Endodermal cell (in vitro differentiated cells): ENCODE data around the gene SNX13. TPM values are rescaled to one million over a fixed set of nuclear protein-coding genes. Genes with fewer than 3 reads are reported as not detected.

Source experiments
- DNase-seq: peaks from one replicate; pipeline ENCODE4 v3.0.0-alpha.2; 2017
- H3K27ac ChIP-seq: 2 replicates; pipeline ENCODE4 v1.5.1; 2013; ENCODE audit warnings: mild to moderate bottlenecking, low read depth, low read length, moderate library complexity
- H3K27me3 ChIP-seq: 2 replicates; pipeline ENCODE4 v1.6.1; 2013; ENCODE audit warnings: mild to moderate bottlenecking, low read length, moderate library complexity; ENCODE audit not compliant: insufficient read depth, control insufficient read depth, poor library complexity, severe bottlenecking
- H3K36me3 ChIP-seq: 2 replicates; pipeline ENCODE4 v1.7.0; 2013; ENCODE audit warnings: mild to moderate bottlenecking, low read length, moderate library complexity; ENCODE audit not compliant: control insufficient read depth, insufficient read depth
- H3K4me1 ChIP-seq: one replicate; pipeline ENCODE4 v1.7.0; 2013; ENCODE audit warnings: low read length; ENCODE audit not compliant: control insufficient read depth, insufficient read depth
- H3K4me3 ChIP-seq: 2 replicates; pipeline ENCODE4 v1.5.1; 2013; ENCODE audit warnings: mild to moderate bottlenecking, low read length, moderate library complexity
- H3K9ac ChIP-seq: 2 replicates; pipeline ENCODE4 v1.6.1; 2013; ENCODE audit warnings: mild to moderate bottlenecking, low read length, moderate library complexity; ENCODE audit not compliant: poor library complexity, severe bottlenecking; ENCODE audit errors: extremely low read depth
- H3K9me3 ChIP-seq: 2 replicates; pipeline ENCODE4 v1.6.1; 2013; ENCODE audit warnings: mild to moderate bottlenecking, low read length, moderate library complexity; ENCODE audit not compliant: control insufficient read depth
- H3K27ac Mint-ChIP-seq: 2 replicates; pipeline ENCODE4 v1.8.0; 2020; ENCODE audit warnings: mixed read lengths
- H3K27me3 Mint-ChIP-seq: 2 replicates; pipeline ENCODE4 v1.8.0; 2021; ENCODE audit warnings: mild to moderate bottlenecking, mixed read lengths; ENCODE audit not compliant: insufficient read depth
- H3K36me3 Mint-ChIP-seq: 2 replicates; pipeline ENCODE4 v1.8.0; 2020; ENCODE audit warnings: low read depth, mixed read lengths
- H3K4me1 Mint-ChIP-seq: 2 replicates; pipeline ENCODE4 v1.8.0; 2020; ENCODE audit warnings: mixed read lengths
- H3K4me3 Mint-ChIP-seq: 2 replicates; pipeline ENCODE4 v1.8.0; 2020; ENCODE audit warnings: mild to moderate bottlenecking, moderate library complexity, mixed read lengths
- H3K9me3 Mint-ChIP-seq: 2 replicates; pipeline ENCODE4 v1.8.0; 2020; ENCODE audit warnings: mild to moderate bottlenecking, mixed read lengths
- WGBS, 2 experiments: methylation state at CpG; one replicate each; pipeline versions ENCODE4 v1.1.5 to v1.1.7; 2013; ENCODE audit warnings: missing lambda C conversion rate in 2 of 2, mixed read lengths in 1 of 2; ENCODE audit not compliant: insufficient coverage in 1 of 2, insufficient read length in 1 of 2; 5-methylcytosine and 5-hydroxymethylcytosine counted together
- total RNA-seq, 2 donors: library from RNA; stranded (reverse); fragmentation: NEBNext Ultra II Directional in 1 of 2; extraction: Animal tissue kit (Norgen Biotek cat#: 25700) in 1 of 2; gene quantifications; 2 replicates in 1 of 2; 3 replicates in 1 of 2; pipeline ENCODE4 v1.2.1, GENCODE V29; 2021
- TF ChIP-seq, protein P1 (sequence below): fragments of 200-600 bp; sonication (generic); conservative IDR thresholded peaks from 2 replicates; pipeline ENCODE4 v1.5.0; 2021; ENCODE audit warnings: antibody characterized with exemption, mild to moderate bottlenecking

Gene SNX13
- total RNA-seq, 2 donors from 2014 or later, result 32.8 to 38.8 TPM

DNA sequence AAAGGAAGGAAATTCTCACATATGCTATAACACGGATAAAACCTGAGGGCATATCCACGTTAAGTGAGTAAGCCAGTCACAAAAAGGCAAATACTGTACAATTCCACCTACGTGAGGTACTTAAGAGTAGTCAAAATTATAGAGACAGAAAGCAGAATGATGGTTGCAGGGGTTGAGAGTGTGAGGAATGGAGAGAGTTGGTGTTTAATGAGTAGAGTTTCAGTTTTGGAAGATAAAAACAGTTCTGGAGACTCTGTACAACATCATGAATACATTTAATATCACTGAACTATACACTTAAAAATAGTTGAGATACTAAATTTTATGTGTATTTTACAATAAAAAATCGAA is 95.1 kb downstream of the SNX13 start:
- no peak overlapping the region for H3K9ac ChIP-seq
- no peaks in the 10 kb centered on the region for H3K9me3 ChIP-seq
- no peak for DNase-seq
- no peaks in the 10 kb centered on the region for H3K9me3 Mint-ChIP-seq
- no peak overlapping the region for H3K4me3 ChIP-seq
- WGBS, 2 experiments, result 95% methylated on average over 3 of the region's 4 CpGs
- H3K4me1 Mint-ChIP-seq, result peaks cover 21% of the 10 kb centered on the region
- TF ChIP-seq, protein P1, sequence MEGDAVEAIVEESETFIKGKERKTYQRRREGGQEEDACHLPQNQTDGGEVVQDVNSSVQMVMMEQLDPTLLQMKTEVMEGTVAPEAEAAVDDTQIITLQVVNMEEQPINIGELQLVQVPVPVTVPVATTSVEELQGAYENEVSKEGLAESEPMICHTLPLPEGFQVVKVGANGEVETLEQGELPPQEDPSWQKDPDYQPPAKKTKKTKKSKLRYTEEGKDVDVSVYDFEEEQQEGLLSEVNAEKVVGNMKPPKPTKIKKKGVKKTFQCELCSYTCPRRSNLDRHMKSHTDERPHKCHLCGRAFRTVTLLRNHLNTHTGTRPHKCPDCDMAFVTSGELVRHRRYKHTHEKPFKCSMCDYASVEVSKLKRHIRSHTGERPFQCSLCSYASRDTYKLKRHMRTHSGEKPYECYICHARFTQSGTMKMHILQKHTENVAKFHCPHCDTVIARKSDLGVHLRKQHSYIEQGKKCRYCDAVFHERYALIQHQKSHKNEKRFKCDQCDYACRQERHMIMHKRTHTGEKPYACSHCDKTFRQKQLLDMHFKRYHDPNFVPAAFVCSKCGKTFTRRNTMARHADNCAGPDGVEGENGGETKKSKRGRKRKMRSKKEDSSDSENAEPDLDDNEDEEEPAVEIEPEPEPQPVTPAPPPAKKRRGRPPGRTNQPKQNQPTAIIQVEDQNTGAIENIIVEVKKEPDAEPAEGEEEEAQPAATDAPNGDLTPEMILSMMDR, result no peak
- no peak overlapping the region for H3K4me3 Mint-ChIP-seq
- H3K27me3 Mint-ChIP-seq, result no peaks in the 10 kb centered on the region
- H3K36me3 Mint-ChIP-seq, result peaks cover 20% of the 10 kb centered on the region
- H3K4me1 ChIP-seq, result peaks cover 7% of the 10 kb centered on the region
- H3K27ac Mint-ChIP-seq, result no peak overlapping the region
- H3K27ac ChIP-seq, result no peak overlapping the region
- H3K27me3 ChIP-seq, result no peaks in the 10 kb centered on the region
- peaks cover 7% of the 10 kb centered on the region for H3K36me3 ChIP-seq

DNA sequence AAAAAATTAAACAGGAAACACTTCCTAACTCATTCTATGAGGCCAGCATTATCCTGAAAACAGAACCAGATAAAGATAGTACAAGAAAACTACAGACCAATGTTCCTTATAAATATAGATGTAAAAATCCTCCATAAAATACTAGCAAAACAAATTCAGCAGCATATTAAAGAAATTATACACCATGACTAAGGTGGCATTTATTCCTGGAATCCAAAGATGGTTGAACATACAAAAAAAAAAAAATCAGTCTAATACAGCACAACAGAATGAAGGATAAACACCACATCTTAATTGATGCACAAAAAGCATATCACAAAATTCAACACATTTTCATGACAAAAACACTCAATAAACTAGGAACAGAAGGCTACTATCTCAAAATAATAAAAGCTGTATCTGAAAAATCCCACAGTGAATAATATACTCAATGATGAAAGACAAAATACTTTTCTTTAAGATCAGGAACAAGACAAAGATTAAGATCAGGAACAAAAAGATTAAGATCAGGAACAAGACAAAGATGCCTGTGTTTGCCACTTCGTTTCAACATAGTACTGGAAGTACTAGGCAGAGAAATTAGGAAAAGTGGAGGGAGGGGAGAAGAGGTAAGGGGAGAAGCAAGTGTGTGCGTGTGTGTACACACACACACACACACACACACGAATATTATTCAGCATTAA is 95.6 kb downstream of the SNX13 start:
- Histone ChIP-seq H3K27ac (no peak overlapping the region), H3K9me3 (no peaks in the 10 kb centered on the region), H3K36me3 (peaks cover 5% of the 10 kb centered on the region), H3K4me3 (no peak overlapping the region), H3K27me3 (no peaks in the 10 kb centered on the region), H3K9ac (no peak overlapping the region), H3K4me1 (peaks cover 7% of the 10 kb centered on the region)
- Mint-ChIP-seq H3K4me1 (peaks cover 19% of the 10 kb centered on the region), H3K27me3 (no peaks in the 10 kb centered on the region), H3K9me3 (no peaks in the 10 kb centered on the region), H3K4me3 (no peak overlapping the region), H3K27ac (no peak overlapping the region), H3K36me3 (peaks cover 19% of the 10 kb centered on the region)
- WGBS, 2 experiments, result 97% methylated on average over 3 of the region's 3 CpGs; no CpG with 5 or more reads in 1 of the 2 experiments
- TF ChIP-seq, protein P1, result no peak
- DNase-seq, result no peak

DNA sequence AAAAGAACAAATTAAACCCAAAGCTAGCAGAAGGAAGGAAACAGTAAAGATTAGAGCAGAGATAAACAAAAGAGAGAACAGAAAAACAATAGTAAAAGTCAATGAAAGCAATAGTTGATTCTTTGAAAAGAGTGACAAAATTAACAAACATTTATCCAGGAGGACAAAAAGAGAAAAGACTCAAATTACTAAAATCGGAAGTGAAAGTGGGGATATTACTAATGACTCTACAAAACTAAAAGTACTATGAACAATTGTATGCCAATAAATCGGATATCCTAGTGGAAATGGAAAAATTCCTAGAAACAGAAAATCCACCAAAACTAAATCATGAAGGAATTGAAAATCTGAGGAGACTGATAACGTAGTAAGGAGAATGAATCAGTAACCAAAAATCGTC is 96.3 kb downstream of the SNX13 start:
- H3K9ac ChIP-seq, result no peak overlapping the region
- peaks cover 7% of the 10 kb centered on the region for H3K36me3 ChIP-seq
- H3K9me3 ChIP-seq, result no peaks in the 10 kb centered on the region
- 100% methylated on average over 2 of the region's 4 CpGs for WGBS, 2 experiments
- H3K4me1 ChIP-seq, result peaks cover 7% of the 10 kb centered on the region
- no peaks in the 10 kb centered on the region for H3K27me3 Mint-ChIP-seq
- TF ChIP-seq, protein P1, result no peak
- no peak for DNase-seq
- H3K9me3 Mint-ChIP-seq, result no peaks in the 10 kb centered on the region
- H3K27ac Mint-ChIP-seq, result no peak overlapping the region
- H3K36me3 Mint-ChIP-seq, result peaks cover 18% of the 10 kb centered on the region
- H3K4me1 Mint-ChIP-seq, result peaks cover 17% of the 10 kb centered on the region
- no peak overlapping the region for H3K4me3 ChIP-seq
- no peak overlapping the region for H3K27ac ChIP-seq
- no peak overlapping the region for H3K4me3 Mint-ChIP-seq
- no peaks in the 10 kb centered on the region for H3K27me3 ChIP-seq
